Endometrial microvascular endothelial cells (primary cell): ENCODE measurements around the gene ATRX. TPM values are rescaled to one million over a fixed set of nuclear protein-coding genes. Genes with fewer than 3 reads are reported as not detected.
"Not testable (repeated sequence)": the region's sequence is repeated elsewhere in the genome, so short reads cannot be mapped to it uniquely, and the experiment has no call there.

ENCODE experiments used
- in situ Hi-C: cut with HindIII; loops from 2 replicates; pipeline ENCODE4 v1.10.0; 2017; ENCODE audit warnings: low sequenced_read_pairs, low pct_unique_long_range_greater_than_20kb; ENCODE audit errors: inconsistent ontology term
- total RNA-seq: library from RNA; depleted of rRNA; stranded (reverse); fragments of >200 nt; gene quantifications from one replicate; pipeline ENCODE4 v1.2.3, GENCODE V29; 2015; ENCODE audit errors: inconsistent ontology term

Gene ATRX
- total RNA-seq, 1 donor from 2014 or later: 31.5 TPM

GRCh38 chrX:77740376-77740905, 45.6 kb downstream of the ATRX start:
- in situ Hi-C loops: no loop called here

GRCh38 chrX:77733342-77733741, 52.7 kb downstream of the ATRX start:
- in situ Hi-C loops: no loop called here

DNA sequence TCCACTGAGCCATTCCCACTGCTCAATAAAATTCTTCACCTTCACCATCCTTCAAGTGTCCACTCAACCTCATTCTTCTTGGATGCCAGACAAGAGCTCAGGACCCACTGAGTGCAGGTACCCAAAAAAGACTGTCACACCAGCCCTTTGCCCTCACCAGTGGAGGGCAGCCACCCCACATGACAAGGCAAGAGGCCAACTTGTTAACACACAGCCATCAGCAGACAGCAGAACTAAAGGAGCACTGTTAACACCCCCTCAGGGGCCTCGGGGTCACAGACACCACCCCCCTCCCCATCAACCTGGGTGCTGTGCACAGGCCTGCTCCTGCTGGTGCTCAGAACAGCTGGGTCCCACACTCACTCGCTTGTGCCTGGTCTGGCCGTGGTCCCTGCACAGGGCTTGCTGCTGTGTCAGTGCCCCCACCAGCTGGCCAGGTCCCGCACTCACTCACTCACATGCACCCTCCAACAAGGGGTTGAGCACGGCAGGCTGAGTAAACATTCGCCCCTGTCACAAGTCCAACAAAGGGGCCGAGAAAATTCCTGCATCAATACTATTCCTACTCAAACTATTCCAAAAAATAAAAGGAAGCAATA, 54.1 kb downstream of the ATRX start:
- in situ Hi-C loops: no loop called here

- in situ Hi-C loops: not testable (repeated sequence)
Measured at GRCh38 chrX:77726095-77726494, 59.9 kb downstream of the ATRX start.

GRCh38 chrX:77723681-77724080, 62.3 kb downstream of the ATRX start:
- in situ Hi-C loops: no loop called here

DNA sequence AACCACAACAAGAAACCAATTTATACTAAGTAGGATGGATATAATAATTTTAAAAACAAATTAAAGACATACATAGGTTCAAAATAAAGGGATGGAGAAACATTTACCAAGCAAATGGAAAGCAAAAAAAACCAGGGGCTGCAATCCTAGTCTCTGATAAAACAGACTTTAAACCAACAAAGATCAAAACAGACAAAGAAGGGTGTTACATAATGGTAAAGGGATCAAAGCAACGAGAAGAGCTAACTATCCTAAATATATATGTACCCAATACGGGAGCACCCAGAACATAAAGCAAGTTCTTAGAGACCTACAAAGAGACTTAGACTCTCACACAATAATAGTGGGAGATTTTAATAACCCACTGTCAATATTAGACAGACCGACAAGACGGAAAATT, 66.6 kb downstream of the ATRX start:
- in situ Hi-C loops: no loop called here

- in situ Hi-C loops: no loop called here
Measured at GRCh38 chrX:77704881-77705280, 81.1 kb downstream of the ATRX start.

DNA sequence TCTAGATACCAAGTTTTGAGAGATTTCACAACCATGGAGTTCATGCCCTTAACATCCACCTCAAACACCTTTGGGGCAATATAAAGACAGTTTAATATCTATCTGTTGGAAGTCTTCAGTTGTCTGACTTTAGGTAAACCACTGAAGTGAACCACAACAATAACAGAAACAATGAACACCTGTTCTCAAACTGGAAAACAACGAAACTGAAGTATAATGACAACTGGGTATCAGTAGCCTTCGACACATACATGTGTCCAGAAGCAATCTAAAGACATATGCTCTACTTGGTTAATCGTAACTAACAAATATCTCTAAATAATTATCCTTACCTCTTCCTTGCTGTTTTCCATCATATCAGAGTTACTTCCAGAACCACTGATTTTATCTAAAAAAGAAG, 87.8 kb downstream of the ATRX start:
- in situ Hi-C loops: no loop called here

- in situ Hi-C loops: no loop called here
Measured at GRCh38 chrX:77694491-77694890, 91.5 kb downstream of the ATRX start.

DNA sequence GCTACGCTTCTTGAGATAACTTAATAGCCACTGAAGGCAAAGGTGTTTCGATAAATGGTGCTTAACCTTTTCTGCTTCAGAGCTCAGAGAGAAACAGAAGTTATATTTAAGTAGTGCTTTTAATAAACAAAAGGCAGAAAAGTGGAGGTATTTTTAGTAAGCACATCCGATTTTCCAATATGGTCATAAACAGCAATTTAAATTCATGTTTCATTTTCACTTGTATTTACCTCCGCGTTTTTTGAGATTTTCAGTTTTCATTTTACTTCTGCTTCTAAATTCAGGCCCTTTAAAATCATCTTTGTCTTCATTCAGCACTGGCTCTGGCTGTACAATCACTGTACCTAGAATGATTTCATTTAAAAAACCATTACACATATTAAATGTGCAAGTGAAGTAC, 92.4 kb downstream of the ATRX start:
- in situ Hi-C loops: no loop called here

DNA sequence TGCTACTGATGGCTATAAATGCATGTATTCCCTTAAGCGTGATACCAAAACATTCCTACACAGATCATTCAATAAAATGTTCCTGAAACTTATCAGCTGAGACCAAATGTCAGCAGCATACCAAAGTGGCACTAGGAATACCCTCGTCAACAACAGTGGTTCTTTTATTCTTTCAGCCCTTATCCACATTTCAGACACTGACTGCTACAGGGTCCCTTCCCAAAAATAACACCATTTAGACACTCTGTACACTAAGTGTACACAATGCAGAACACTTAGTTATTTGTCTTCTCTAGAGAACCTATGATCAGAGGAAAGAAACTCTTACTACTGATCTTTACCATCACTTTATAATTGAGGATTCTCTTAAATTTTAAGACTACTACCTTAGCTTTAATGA, 94.1 kb downstream of the ATRX start:
- in situ Hi-C loops: no loop called here

- in situ Hi-C loops: no loop called here
Measured at GRCh38 chrX:77689376-77689775, 96.6 kb downstream of the ATRX start.

DNA sequence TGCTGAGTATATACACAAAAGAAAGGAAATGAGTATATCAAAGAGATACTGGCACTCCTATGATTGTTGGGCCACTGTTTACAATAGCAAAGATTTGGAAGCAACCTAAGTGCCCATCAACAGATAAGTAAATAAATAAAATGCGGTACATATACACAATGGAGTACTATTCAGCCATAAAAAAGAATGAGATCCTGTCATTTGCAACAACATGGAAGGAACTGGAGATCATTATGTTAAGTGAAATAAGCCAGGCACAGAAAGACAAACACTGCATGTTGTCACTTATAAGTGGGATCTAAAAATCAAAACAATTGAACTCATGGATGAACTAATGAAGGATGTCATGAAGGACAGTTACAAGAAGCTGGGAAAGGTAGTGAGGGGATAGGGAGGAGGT, 100.3 kb downstream of the ATRX start:
- in situ Hi-C loops: not testable (repeated sequence)

GRCh38 chrX:77679144-77679543, 106.9 kb downstream of the ATRX start:
- in situ Hi-C loops: no loop called here

GRCh38 chrX:77675986-77676385, 110.0 kb downstream of the ATRX start:
- in situ Hi-C loops: no loop called here

- in situ Hi-C loops: no loop called here
Measured at GRCh38 chrX:77668391-77669237, 117.4 kb downstream of the ATRX start.

- in situ Hi-C loops: no loop called here
Measured at GRCh38 chrX:77658886-77659285, 127.1 kb downstream of the ATRX start.

DNA sequence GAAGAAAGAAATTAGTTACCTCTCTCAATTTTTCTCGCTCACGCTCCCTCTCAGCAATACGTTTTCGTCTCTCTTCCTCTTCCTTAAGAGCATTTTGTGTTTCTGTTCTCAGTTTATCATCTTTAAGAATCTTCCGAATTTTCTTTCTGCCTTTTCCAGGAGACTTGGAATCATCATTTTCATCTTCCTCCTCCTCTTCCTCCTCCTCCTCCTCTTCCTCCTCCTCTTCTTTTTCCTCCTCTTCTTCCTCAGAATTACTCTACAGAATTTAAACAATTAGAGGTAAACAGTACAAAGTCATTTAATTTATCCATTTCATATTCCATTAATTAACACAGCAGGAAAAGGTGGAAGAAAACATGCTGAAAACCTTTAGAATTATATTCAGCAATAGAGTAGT, 133.9 kb downstream of the ATRX start:
- in situ Hi-C loops: no loop called here

GRCh38 chrX:77640702-77641101, 145.3 kb downstream of the ATRX start:
- in situ Hi-C loops: no loop called here

- in situ Hi-C loops: no loop called here
Measured at GRCh38 chrX:77639820-77640219, 146.2 kb downstream of the ATRX start.
